ENCODE results near the gene CFAP119.

- TF ChIP-seq CTCF (IDR thresholded peaks at IDR 0.05; ENCODE audit: low read depth, low read length) (no peak), POLR2A (IDR thresholded peaks at IDR 0.05; ENCODE audit: extremely low read depth, insufficient read length) (peak; percentile 64)
These were observed at the start of gene CFAP119, which contains the start of gene RNF40 for GRCh38 chr16:30761928-30762902.

All from NB4 (cell line).